NCI-H1930 (cell line): ENCODE measurements around the gene TBX15.

Source experiments
- DNase-seq, 2 experiments: peaks; one replicate each; lab custom pipeline; 2025; lab: John Stamatoyannopoulos, UW

The TBX15 gene

DNA sequence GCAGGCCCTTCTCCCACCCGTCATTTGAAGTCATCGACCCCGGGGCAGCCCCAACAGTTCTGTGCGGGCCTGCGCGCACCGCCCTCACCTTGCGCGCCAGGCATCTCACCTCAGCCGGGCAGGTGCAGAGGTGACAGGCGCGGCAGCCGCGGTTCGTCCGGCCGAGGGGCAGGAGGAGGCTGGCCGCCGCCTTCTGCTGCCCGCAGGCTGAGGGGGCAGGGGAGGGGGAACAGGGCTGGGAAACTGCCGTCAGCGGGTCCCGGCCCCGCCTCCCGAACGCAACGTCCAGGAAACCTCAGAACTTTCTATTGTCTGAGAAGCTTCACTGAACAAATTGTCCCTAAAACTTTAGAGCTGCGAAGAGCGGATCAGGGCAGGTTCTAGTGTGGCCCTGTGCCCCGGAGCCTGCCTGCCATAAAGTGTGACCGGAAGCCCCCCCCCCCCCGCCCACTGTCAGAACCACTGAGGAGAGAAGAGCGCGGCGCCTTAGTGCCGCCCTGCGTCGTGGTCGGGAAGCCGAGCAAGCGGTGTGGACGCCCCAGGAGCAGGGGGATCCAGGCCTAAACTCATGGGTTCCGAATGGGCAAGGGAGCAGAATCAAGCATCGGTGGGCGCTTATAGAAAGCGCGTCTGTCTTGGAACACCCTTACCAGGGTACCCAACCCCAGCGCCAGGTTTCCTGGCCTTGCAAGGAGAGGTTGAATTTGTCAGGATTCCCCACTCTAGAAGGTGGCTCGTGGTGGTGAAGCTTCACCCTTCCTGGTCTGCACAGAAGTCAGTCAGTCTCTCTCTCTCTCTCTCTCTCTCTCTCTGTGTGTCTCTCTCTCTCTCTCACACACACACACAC is 13.3 kb upstream of the TBX15 start:
- no peak for DNase-seq

DNA sequence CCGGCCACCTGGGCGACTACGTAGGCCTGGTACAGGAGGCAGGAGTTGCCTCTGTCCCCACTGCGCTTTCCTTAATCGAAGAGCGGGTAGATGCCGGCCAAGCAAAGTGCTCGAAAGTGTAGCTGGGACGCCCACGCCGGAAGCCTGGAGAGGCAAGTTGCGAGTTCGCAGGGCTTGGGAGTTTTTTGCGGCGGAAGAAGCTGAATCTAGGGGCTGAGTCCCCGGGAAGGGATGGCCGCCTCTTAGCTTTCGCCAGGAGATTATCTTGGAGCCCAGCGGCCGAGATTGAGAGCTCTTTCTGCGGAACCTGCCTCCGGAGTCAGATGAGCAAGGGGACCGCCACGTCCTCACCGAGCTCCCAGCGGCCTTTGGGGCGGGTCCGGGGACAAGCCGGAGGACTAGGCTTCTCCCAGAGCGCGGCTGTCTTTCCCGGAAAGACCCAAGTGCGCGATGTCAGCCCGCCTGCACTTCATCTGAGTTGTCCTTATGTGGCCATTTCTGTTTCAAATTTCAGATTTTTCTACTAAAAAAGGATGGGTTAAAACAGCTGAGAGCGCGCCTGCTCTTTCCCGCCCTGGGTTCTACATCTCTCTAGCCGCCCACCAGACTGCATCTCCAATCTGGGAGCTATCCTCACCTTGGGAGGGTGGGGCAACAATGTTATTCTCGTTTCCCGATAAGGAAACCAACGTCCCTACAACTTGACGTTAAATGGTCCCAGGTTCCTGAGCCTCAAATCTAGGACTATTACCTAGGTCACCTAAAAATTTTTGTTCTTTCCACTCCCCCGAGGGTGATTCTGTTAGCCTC is 12.4 kb upstream of the TBX15 start:
- no peak for DNase-seq

DNA sequence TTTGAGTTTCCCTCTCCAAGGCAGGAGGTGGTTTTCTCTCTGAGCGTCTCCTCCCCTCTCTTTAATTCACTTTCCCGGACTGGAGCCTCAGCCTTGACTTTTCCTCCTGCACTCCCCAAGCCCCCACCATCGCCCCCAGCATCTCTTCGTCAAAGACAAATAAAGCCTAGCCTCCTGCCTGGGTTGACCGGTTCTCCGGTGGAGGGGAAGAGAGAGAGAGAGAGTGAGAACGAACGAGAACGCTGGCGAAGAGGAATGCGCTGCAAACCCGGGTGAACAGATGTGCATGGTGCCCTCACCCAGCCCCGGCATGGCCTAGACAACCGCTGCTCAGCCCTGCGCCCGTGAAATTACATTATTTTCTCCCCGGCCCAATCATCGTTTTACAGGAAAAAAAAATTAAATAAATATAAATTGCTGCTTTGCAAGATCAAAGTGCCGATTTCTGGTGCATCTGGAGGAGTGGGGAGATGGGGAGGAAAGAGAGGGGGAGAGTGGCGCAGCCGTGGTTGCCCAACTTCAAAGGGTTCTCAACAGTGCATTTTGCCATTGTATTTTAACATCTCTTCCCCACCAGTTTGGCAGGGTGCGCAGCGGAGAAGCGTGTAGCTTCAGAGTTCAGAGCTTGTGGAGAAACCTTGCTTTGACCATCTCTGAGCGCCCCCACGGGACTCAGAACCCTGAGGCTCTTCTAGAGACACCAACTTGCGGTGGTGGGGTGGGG is 11.4 kb upstream of the TBX15 start:
- DNase-seq = no peak

DNA sequence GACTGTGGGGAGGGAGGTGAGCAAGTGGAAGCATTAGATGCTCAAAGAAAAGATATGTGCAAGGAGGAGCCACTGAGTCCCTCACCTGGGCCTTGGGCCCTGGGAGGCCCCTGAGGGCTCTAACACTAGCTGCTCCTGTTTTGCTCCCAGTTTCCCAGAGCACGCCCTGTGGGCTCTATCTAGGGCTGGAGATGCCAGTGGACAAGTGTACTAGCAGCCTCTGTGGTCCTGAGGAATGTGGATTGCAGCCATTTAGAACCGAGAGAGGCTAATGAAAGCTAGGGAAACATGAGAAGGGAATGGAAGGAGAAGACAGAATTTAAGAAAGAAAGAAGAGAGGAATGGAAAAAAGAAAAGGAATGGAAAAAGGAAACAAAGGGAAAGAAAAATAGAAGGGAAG is 10.0 kb upstream of the TBX15 start:
- DNase-seq = no peak

DNA sequence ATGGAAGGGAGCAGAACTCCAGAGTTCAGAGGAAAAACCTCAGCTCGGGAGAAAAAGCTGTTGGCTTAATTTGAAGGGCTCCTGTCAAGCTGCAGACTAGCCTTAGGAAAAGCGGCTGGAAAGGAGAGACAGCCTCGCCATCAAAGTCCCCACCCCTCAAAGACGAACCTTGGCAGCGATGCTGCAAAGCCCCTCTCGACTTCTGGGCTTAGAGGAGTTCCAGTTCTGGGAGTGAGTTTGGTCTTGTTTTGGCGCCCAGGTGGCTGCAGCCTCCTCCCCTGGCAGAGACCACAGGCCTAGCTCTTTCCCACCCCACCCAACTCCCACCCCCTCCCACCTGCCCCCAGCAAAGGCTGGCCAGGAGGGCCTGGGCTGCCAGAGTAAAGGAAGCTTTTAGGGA is 9.1 kb upstream of the TBX15 start:
- DNase-seq = no peak

DNA sequence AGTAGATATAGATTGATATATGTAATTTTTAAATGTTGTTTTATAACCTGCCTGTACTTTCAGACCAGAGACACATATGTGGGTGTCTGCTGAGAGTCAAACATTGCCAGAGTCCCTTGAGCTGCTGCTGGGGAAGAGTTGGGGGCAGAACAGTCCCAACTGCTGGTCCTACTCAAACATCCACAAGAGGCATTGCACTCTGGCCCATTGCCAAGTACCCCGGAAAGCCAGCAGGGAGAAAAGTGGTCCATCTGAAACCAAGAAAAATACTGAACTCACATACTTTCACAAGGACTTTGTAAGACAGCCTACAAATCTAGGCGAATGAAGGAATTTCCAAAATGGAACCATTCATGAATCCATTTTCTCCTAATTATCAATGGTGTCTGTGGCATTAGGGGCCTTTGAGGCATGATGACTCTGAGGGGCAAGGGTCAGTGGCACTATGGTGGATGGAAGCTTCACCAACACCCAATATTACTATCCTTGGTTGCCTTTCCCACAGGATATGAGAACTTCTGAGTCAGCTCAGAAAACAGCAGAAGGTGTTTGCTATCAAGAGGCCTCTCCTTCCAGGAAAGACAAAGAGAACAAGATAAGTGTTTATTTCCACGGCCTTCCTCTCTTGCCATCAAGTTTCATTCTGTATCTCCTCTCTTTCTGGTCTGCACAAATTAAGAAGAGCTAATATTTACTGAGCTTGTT is 7.3 kb upstream of the TBX15 start:
- DNase-seq = no peak

DNA sequence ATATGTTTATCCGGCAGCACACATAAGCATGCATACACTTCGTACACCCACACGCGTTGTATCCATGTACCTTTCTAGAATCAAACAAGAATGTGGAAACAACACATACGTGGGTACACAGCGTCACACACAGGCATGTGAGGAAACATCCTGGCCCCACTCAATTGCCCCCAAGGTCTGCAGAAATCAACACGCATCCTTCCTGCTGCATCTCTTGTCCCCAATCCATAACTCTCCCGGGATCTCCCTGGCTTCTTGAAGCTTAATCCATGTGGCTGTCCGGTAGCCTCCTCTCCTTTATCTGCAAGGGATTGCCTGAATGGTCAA is 5.5 kb upstream of the TBX15 start:
- DNase-seq = no peak

DNA sequence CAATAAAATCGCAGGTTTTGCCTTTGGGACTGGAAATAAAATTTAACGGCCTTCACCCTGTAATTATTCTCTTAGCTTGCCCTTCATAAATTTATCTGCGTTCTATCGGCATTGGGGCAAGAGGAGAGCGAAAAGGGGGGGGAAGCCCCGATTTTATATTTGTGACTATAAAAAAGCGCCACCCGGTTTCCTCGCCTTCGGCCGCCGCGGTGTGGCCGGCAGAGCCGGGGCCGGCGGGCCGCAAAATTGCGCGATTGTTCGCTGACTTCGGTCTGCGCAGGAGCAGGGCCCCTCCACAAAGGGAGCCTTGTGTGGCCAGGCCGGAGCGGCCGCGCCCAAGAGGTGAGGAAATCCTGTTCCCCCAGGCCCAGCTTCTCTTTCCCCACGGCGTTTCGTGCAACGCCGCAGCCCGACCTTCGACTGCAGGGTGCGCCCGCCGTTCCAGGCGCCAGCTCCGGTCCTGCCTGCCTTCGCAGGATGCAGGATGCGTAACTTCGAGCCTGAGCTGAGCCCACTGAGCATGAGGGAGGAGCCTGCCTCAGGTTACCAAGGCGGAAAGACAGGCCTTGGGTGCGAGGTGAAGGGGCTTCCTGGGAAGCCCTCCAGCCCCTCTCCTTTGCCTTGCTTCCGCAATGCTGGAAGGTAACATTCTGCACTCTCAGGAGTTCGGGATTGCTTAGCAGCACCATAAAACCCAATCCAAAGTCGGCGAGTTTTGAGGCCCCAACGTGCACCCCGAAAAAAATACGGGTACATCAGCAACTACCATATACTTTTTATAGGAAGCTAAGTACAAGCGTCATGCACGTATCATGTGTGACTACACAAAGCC is 4.9 kb upstream of the TBX15 start:
- no peak for DNase-seq

DNA sequence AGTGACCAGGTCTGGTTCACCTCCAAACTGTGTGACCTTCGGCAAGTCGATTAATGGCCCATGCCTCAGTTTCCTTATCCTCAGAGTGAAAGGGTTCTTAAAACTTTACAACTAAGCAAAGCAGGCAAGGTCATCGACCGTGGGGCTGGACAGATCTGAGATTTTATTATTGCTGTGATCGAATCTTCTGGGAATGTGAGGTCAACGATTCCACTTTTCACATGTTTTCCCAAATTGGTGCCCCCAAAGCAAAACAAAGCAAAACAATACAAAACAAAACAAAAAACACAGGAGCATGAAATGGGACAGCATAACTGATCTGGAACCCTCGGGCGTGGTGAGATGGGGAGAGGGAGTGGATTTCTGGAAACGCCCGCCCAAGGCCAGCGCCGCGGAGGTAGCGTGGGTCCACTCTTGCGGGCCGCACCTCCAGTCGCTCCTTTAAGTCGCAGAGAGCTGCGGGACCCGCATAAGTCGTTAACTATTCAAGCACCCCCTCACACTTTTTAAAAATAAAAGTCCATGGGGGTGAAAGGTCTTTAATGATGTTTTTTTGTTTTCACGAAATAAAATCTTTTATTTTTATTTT is 4.2 kb upstream of the TBX15 start:
- no peak for DNase-seq

DNA sequence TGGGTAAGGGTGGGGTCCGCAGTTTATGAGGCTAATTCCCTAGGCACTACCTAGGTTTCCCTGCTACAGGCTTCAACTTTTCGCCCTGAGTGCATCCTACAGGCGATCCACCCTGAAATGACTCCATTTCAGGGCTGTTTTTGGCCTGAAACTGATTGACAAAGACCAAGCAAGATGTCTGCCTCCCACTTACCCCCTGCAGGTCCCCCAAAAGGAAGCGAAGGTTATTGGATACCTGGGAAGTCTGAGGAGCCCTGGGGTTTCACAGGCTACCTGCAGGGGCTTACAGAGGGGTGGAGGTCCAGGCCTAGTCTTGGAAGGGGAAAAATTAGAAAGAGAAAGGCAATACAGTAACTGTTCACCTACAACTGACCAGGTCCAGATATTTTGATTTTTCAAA is 3.3 kb upstream of the TBX15 start:
- DNase-seq = no peak

DNA sequence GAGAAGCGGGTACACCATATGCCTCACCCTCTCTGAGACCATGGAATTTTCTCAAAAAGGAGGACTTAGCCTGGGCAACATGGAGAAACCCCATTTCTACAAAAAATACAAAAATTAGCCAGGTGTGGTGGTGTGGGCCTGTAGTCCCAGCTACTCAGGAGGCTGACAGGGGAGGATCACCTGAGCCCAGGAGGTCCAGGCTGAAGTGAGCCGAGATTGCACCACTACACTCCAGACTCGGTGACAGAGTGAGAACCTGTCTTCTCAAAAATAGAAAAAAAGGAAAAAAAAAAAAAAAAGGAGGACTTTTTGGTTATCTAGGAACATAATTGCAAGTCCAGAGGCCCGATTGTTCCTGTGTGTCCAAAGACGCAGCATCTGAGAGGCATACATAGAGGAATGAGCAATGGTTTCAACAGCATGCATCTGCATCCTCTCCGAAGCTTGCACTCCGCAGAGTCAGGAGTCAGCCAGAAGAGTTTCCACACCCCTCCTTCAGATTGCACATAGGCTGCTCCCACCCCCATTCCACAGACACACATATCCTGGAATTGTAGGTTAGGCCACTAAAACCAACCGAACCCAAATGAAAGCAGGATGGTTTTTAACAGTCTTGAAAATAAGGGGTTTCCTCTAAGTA is 2.5 kb upstream of the TBX15 start:
- no peak for DNase-seq

DNA sequence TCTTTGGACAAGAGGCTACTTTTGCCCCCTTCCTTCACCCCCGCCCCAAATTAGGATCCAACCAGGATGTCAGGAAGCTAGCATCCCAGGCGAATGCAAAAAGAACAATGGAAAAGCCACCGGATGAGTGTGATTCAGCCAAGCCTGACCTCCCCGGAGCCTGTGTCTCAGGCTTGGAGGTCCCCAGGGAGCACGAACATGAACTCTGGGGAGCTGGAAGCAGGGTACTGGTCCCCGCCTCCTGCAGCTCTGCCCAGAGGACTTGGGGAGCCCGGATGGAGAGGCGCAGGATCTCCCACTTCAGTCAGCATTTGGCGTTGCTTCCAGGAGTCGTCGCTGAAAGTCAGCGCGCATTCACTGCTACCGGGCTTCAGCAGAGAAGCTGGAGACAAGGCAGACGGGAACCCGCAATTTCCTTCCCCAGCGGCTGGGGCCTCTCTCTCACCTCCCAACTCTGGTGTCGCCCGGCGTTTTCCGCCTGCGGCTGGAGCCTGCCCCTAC is 1.8 kb upstream of the TBX15 start:
- DNase-seq = no peak

DNA sequence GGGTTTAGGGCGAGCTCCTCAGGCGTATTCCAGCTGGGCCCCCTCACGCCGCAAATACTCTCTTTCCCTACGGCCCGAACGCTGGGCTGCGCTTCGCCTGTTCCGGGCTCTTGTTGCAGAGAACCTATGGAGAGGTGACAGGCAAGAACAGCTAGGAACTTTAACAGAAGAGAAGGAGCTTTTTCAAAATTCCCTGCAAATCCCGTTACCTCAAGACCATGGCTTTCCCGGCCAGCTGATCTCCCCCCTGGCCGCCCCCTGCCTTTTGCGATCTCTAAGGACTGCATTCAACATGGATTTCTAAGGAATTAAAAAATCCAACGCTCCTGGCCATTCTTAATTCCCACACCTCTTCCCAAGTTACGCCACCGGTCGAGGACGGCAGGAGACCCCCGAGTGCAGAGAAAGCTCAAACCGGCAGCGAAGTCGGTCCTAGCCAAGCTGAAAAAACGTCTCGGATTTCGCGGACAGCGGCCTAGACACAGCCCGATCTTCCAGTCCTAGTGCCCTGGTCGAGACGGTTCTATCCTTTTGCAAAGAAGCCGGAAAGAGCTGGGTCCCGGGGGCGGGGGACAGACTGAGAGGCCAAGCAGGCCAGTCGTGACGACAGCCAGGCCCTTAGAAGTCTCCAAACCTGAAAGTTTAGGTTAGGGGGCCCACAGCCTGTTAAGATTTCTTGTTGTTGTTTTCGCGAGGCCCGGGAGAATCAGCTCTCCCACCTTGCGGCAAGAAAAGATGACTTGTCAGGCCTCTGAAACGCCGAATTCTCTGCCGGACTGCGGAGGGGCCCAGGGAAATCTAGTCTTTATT is 1.1 kb upstream of the TBX15 start:
- DNase-seq = no peak

DNA sequence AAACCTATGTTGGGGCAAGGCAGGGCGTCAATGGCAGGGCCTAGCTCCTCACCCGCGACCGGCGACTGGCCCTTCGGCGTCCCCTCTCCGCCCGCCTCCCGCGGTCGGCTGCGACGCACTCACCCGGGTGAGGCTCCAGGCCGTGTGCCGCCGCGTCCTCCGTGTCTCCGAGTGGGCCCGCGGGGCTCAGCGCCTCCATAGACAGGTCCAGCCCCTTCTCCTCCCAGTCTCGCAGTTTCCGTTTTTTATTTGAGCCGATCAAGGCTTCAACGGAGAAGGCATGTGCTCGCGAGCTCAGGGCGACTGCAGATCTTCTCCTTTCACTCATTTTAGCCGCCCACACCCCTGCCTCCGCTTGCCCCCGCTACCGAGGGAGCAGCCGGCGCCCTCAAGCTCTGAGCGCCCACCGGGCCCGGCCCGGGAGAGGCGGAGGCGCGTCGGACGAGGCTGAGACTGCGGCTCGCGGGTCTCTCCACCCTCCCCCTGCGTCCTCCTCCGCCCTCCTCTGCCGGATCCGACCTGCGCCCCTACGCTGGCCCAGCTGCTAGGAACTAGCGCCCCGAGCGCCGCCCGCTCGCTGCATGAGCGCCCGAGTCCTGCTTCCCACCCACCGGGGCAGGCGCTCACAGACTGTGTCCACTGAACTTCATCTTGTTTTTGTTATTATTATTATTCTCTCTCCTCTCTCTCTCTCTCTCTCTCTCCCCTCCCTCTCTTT is 516 bp downstream of the TBX15 start:
- DNase-seq = no peak

DNA sequence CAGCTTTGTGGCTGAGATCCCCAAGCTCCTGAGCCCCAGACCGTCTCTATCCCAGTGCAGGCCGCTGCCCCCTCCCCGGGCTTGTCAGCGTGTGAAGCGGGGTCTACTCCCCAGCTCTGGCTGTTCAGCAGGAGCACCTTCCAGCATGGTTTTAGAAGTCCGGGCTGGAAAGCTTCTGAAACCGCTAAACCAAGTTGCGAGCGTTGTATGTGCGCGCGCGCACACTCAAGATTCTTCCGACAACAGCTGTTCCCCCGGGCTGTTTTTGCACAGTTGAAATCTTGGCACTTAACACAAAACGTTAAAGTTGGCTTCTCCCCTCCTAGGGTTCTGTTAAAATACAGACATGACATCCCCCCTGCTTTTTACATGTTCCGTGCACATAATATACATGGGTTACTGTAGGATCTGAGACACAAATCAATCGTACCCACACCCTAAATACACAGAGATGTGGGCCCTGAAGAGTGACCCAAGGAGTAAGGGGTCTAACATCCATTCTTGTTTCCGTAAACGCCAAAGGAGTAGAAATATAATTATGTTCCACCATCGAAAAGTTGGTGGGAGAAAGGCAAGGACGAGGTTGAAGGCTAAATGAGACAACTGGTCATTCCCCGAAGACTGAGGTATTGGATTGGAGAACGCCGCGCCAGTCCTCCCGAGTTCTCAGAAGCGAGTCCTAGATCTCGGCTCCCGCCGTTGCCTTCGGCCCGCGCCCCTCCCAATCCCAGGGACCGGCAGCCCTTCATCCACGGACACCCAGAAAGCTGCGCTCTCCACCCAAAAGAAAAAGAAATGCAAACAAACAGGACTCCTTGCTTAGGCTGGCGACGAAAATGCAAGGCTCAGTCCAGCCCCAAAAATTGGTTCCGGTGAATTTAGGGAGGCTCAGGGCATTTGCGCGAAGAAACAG is 1.3 kb downstream of the TBX15 start:
- no peak for DNase-seq

DNA sequence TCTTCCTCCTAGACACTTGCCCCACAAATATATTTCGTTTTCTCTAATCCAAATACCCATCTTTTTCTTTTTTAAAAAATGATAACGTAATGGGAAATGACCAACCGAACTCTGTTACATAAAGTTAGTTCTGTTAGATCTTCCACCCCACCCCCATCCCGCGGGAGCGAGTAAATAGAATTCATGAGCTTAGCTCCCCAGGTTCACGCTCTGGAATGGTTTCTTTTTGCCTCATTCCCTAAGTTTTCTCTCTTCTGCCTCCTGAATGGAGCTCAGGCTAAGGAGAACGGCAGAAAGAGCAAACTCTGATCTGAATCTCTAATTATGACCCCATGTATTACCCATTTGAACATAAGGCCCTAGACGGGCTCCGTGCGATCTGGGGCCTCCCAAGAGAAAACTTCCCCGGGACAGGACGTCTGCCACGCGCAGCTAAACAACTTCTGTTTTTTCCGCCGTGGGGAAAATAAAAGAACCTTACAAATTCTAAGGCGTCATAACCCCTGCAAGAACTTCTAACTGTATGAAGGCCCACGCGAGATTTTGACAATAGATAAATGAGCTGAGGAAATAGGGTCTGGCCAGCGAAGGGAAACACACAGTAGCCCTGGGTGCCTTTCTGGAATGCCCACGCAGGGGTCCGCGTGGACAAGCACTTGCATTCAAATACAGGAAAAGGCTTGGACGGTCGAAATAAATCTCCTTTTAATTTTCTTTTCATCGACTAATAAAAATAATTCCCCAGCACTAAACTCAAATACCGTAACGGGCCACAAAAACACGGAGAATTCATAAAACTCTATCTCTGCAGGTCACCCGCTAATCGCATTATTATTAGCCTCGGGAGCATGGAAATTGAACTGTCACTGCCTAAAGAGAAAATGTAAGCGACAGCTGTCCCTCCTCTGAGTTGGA is 2.2 kb downstream of the TBX15 start:
- DNase-seq = no peak
